PFSK-1 (cell line): Measurements from ENCODE around the gene CNOT3.

Experiments
- POLR2AphosphoS5 ChIP-seq: IDR thresholded peaks from 2 replicates; pipeline ENCODE4 v1.6.1; 2012; ENCODE audit warnings: low read depth, mild to moderate bottlenecking, control low read depth, low read length, moderate library complexity
- REST ChIP-seq, 2 experiments: IDR thresholded peaks; 2 replicates each; pipeline versions ENCODE4 v1.6.1 to v1.8.0; 2011 to 2012; ENCODE audit warnings: low read depth in 2 of 2, low read length in 2 of 2, control low read depth in 1 of 2, inconsistent platforms in 1 of 2, mild to moderate bottlenecking in 1 of 2, moderate library complexity in 1 of 2; ENCODE audit not compliant: insufficient read depth in 1 of 2
- TAF1 ChIP-seq: IDR thresholded peaks from 2 replicates; pipeline ENCODE4 v1.6.1; 2012; ENCODE audit warnings: low read length, control low read depth, borderline replicate concordance; ENCODE audit not compliant: insufficient read depth

GRCh38 chr19:54179921-54180461, 42.4 kb downstream of the CNOT3 start:
- TF ChIP-seq REST (IDR thresholded peaks at IDR 0.05; ENCODE audit: insufficient read depth in 1 of 2, low read depth in 2 of 2, low read length in 2 of 2) (no peak), POLR2AphosphoS5 (no peak), TAF1 (no peak)
